K562 (cell line): ENCODE measurements around the gene FLT1. TPM values are rescaled to one million over a fixed set of nuclear protein-coding genes. Genes with fewer than 3 reads are reported as not detected.

ENCODE experiments used
- PKNOX1 ChIP-seq: fragments of 450-650 bp; IDR thresholded peaks from 2 replicates; pipeline ENCODE4 v1.6.1; 2016
- ZBTB17 ChIP-seq: fragments of 450-650 bp; formaldehyde crosslinking; IDR thresholded peaks from 2 replicates; pipeline ENCODE4 v1.4.0; 2020; ENCODE audit warnings: mild to moderate bottlenecking
- ZBTB43 ChIP-seq: sonication (generic); formaldehyde crosslinking; IDR thresholded peaks from 2 replicates; pipeline ENCODE4 v1.8.0; 2023; ENCODE audit warnings: mild to moderate bottlenecking, missing genetic modification reagents
- ZNF212 ChIP-seq: fragments of 450-650 bp; formaldehyde crosslinking; IDR thresholded peaks from 2 replicates; pipeline ENCODE4 v1.4.0; 2020; ENCODE audit warnings: mild to moderate bottlenecking
- ZNF274 ChIP-seq: IDR thresholded peaks from 2 replicates; pipeline ENCODE4 v1.6.1; 2011; ENCODE audit warnings: low read depth, mild to moderate bottlenecking, low read length, moderate library complexity, borderline replicate concordance
- ZNF318 ChIP-seq, 2 experiments: fragments of 450-650 bp; IDR thresholded peaks; 2 replicates each; pipeline ENCODE4 v1.6.1; 2016; ENCODE audit warnings: mild to moderate bottlenecking in 2 of 2, borderline replicate concordance in 1 of 2, low read depth in 1 of 2, moderate library complexity in 1 of 2
- polyA plus RNA-seq, 8 experiments: library from polyadenylated mRNA; depleted of rRNA in 4 of 8; stranded (reverse) in 5 of 8; unstranded in 3 of 8; fragments of >200 nt; fragmentation: Nextera tagmentation in 2 of 8; fragmentation: Illumina TruSeq in 1 of 8; extraction: Ambion mirVana in 2 of 8; extraction: Trizol in 1 of 8; gene quantifications; 2 replicates each; pipeline versions ENCODE4 v1.2.1 to v1.2.3, GENCODE V29; 2011 to 2014; ENCODE audit warnings: inconsistent platforms in 1 of 8, missing spikeins in 1 of 8
- total RNA-seq, 7 experiments: library from RNA; depleted of rRNA in 6 of 7; stranded (reverse); fragments of >200 nt in 6 of 7; fragmentation: Illumina TruSeq in 2 of 7; extraction: Trizol in 2 of 7; gene quantifications; 2 replicates each; pipeline versions ENCODE4 v1.2.1 to v1.2.3, GENCODE V29; 2011 to 2021; ENCODE audit warnings: low replicate concordance in 1 of 7

The FLT1 gene
- total and polyA plus RNA-seq, 9 of the 15 experiments (the other 6 are each of a cell fraction or from before 2014, with no cell fraction given): 0.01 to 2.0 (median 0.22) TPM

- TF ChIP-seq PKNOX1: peak; percentile 34; the same call in 1 of the 2 replicates
- no peak for TF ChIP-seq ZNF212 (CRISPR knock-in tag)
- TF ChIP-seq ZNF318 (IDR thresholded peaks at IDR 0.05; ENCODE audit: borderline replicate concordance in 1 of 2, low read depth in 1 of 2): no peak
- TF ChIP-seq ZNF274: no peak
- no peak for TF ChIP-seq ZBTB17 (CRISPR knock-in tag)
- no peak for TF ChIP-seq ZBTB43 (CRISPR knock-in tag)
These were observed 175.4 kb downstream of the FLT1 start (continued) for GRCh38 chr13:28319528-28319927.
